Neural cell (in vitro differentiated cells): Measurements from ENCODE around the gene PHF12.

Source experiments
- CTCF ChIP-seq: fragments of 450-650 bp; IDR thresholded peaks from 2 replicates; pipeline ENCODE4 v1.5.1; 2014; ENCODE audit warnings: antibody characterized with exemption, mild to moderate bottlenecking, moderate library complexity; ENCODE audit not compliant: poor library complexity, severe bottlenecking
- EZH2 ChIP-seq: fragments of 200-600, 300-800 bp; shearing (Covaris generic), sonication (generic); IDR thresholded peaks from 2 replicates; pipeline ENCODE4 v1.6.1; 2014; ENCODE audit warnings: antibody characterized with exemption, low read length, borderline replicate concordance, mild to moderate bottlenecking; ENCODE audit not compliant: insufficient read depth, poor library complexity, severe bottlenecking
- POLR2AphosphoS5 ChIP-seq: IDR thresholded peaks from 2 replicates; pipeline ENCODE4 v1.6.1; 2012
- REST ChIP-seq: IDR thresholded peaks from 2 replicates; pipeline ENCODE4 v1.6.1; 2012; ENCODE audit warnings: borderline replicate concordance
- TAF1 ChIP-seq: IDR thresholded peaks from 2 replicates; pipeline ENCODE4 v1.6.1; 2012; ENCODE audit warnings: low read depth

DNA sequence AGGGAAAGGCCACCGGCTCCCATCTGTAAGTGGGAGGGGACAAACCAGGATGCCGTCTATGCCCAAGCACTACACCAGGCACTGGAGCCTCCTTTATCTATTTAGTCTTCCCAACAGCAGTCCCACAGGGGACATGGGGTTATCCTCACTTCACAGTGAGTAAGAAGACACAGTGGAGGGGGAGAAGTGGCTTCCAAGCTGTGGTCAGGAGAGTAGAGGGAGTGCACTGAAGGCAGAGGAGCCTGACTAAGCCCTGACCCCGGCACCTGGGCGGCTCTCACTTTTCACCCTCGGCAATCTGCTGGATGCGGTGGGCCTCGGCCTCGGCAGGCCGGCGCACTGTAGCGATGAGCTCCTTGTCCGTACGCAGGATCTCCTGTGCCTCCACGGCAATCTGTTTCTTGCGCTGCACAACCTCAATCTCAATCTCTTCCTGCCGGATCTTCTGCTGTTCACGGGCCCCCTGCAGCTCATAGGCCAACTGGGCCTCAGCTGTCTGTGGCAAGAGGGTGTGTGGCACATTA is 69.7 kb downstream of the PHF12 start:
- TF ChIP-seq CTCF (no peak), REST (no peak), TAF1 (no peak), POLR2AphosphoS5 (no peak), EZH2 (no peak)
